ENCODE results near the gene XYLT2. TPM values are rescaled to one million over a fixed set of nuclear protein-coding genes. Genes with fewer than 3 reads are reported as not detected.

XYLT2 gene
- total RNA-seq, 1 donor from 2014 or later: 19.5 TPM

GRCh38 chr17:50356892-50357510 is 11.1 kb downstream of the XYLT2 start:
- Histone ChIP-seq H3K36me3 (ENCODE audit: control insufficient read depth, insufficient read depth, low read length) (peaks cover 43% of the 10 kb centered on the region), H3K27me3 (ENCODE audit: control insufficient read depth, insufficient read depth, low read length) (no peaks in the 10 kb centered on the region), H3K4me3 (ENCODE audit: low read depth, low read length) (no peak overlapping the region)
- FAIRE-seq: no peak
- TF ChIP-seq, protein P1, sequence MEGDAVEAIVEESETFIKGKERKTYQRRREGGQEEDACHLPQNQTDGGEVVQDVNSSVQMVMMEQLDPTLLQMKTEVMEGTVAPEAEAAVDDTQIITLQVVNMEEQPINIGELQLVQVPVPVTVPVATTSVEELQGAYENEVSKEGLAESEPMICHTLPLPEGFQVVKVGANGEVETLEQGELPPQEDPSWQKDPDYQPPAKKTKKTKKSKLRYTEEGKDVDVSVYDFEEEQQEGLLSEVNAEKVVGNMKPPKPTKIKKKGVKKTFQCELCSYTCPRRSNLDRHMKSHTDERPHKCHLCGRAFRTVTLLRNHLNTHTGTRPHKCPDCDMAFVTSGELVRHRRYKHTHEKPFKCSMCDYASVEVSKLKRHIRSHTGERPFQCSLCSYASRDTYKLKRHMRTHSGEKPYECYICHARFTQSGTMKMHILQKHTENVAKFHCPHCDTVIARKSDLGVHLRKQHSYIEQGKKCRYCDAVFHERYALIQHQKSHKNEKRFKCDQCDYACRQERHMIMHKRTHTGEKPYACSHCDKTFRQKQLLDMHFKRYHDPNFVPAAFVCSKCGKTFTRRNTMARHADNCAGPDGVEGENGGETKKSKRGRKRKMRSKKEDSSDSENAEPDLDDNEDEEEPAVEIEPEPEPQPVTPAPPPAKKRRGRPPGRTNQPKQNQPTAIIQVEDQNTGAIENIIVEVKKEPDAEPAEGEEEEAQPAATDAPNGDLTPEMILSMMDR (IDR thresholded peaks at IDR 0.05; ENCODE audit: insufficient read depth, low read length, severe bottlenecking): no peak
- no peak for DNase-seq (ENCODE audit: low read depth)

GRCh38 chr17:50358177-50358576 is 12.3 kb downstream of the XYLT2 start:
- no peak for FAIRE-seq
- Histone ChIP-seq H3K36me3 (ENCODE audit: control insufficient read depth, insufficient read depth, low read length) (peaks cover 41% of the 10 kb centered on the region), H3K4me3 (ENCODE audit: low read depth, low read length) (no peak overlapping the region), H3K27me3 (ENCODE audit: control insufficient read depth, insufficient read depth, low read length) (no peaks in the 10 kb centered on the region)
- TF ChIP-seq, protein P1 (IDR thresholded peaks at IDR 0.05; ENCODE audit: insufficient read depth, low read length, severe bottlenecking): no peak
- no peak for DNase-seq (ENCODE audit: low read depth)

GRCh38 chr17:50359005-50359699 is 13.2 kb downstream of the XYLT2 start:
- DNase-seq (ENCODE audit: low read depth) (no peak), FAIRE-seq (no peak)
- peaks cover 33% of the 10 kb centered on the region for H3K36me3 ChIP-seq (ENCODE audit: control insufficient read depth, insufficient read depth, low read length)
- no peak overlapping the region for H3K4me3 ChIP-seq (ENCODE audit: low read depth, low read length)
- TF ChIP-seq, protein P1 (IDR thresholded peaks at IDR 0.05; ENCODE audit: insufficient read depth, low read length, severe bottlenecking): no peak
- no peaks in the 10 kb centered on the region for H3K27me3 ChIP-seq (ENCODE audit: control insufficient read depth, insufficient read depth, low read length)

DNA sequence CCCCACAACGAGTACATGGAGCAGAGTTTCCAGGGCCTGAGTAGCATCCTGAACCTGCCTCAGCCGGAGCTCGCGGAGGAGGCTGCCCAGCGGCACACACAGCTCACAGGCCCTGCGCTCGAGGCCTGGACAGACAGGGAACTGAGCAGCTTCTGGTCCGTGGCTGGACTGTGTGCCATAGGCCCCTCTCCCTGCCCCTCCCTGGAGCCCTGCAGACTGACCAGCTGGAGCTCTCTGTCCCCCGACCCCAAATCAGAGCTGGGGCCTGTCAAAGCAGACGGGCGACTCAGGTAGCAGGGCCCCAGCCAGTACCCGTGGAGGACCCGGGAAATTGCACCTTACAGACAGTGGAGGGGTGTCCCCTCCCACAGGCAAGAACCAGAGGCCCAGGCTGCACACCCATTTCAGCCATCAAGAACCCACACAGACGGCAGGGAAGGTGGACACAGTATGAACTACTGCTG is 14.1 kb downstream of the XYLT2 start:
- FAIRE-seq: no peak
- TF ChIP-seq, protein P1 (IDR thresholded peaks at IDR 0.05; ENCODE audit: insufficient read depth, low read length, severe bottlenecking): no peak
- Histone ChIP-seq H3K27me3 (ENCODE audit: control insufficient read depth, insufficient read depth, low read length) (no peaks in the 10 kb centered on the region), H3K36me3 (ENCODE audit: control insufficient read depth, insufficient read depth, low read length) (peaks cover 25% of the 10 kb centered on the region), H3K4me3 (ENCODE audit: low read depth, low read length) (no peak overlapping the region)
- DNase-seq (ENCODE audit: low read depth): no peak

DNA sequence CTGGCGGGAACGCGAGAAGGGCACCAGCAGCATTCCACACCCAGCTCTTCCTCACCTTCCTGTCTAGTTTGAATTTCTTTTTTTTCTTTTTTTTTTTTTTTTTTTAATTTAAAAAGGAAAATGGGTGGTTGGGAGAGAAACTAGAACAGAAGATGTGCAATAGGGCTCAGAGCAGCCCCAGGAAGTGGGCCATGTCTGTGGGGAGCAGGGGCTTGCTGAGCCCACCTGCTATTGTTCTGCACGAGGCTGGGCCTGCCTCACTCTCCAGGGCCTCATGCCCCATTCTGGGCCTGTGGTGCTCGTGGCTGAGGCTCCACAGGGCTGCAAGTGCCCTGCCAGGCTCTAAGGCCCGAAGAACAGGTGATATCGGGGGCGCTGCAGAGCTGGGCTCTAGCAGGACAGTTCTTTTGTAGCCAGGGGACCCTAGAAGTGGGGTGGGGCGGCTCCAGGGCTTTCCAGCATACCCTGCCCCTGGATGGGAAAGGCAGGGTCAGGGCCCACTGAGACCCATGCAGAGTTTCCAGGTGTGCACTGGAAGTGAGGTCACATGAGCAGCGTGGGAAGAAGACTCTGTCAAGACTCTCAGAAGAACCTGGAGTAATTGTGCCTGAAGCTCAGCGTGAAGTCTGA is 14.7 kb downstream of the XYLT2 start:
- H3K36me3 ChIP-seq (ENCODE audit: control insufficient read depth, insufficient read depth, low read length): peaks cover 23% of the 10 kb centered on the region
- FAIRE-seq (no peak), DNase-seq (ENCODE audit: low read depth) (no peak)
- no peaks in the 10 kb centered on the region for H3K27me3 ChIP-seq (ENCODE audit: control insufficient read depth, insufficient read depth, low read length)
- H3K4me3 ChIP-seq (ENCODE audit: low read depth, low read length): no peak overlapping the region
- TF ChIP-seq, protein P1 (IDR thresholded peaks at IDR 0.05; ENCODE audit: insufficient read depth, low read length, severe bottlenecking): no peak
